ENCODE data around the gene OR52N5. TPM values are rescaled to one million over a fixed set of nuclear protein-coding genes. Genes with fewer than 3 reads are reported as not detected.

OR52N5 gene
- polyA plus RNA-seq, 1 donor (not counting 4 experiments of a cell fraction or from before 2014, with no cell fraction given), result not detected

DNA sequence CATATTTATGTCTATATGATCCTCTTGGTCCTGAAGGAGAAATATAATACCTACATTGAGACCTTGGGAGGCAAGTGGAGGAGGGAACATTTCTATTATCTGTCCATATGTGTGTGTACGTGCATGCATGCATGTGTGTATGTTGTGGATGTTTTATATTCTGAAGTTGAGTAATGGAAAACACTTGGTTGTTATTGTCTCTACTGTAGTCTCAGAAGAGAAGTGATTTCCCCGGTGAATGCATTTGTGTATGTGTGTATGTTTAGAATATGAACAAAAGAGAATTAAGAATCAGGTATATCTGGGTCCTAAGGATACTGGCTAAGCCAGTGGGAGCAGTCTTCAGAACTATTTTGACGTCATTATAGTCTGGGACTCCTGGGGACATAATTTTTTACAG lies 8.0 kb upstream of the OR52N5 start, which contains the start of gene OR52N1:
OR52N1 (minus strand) TSS at position 101 of the 400 bp plus-strand sequence. CDS start 2,449 bp downstream, outside the sequence.
- Histone ChIP-seq H3K4me2 (ENCODE audit: control insufficient read depth, extremely low read depth, insufficient read depth, low read depth, low read length) (no peak within 1 kb of the TSS), H3K27ac (ENCODE audit: control insufficient read depth, insufficient read depth, low read length) (no peak within 1 kb of the TSS), H3K9ac (ENCODE audit: control insufficient read depth, extremely low read depth, insufficient read depth, low read length) (no peak within 1 kb of the TSS), H3K79me2 (ENCODE audit: control insufficient read depth, insufficient read depth, low read length) (no peaks in the 10 kb centered on the region), H4K20me1 (ENCODE audit: control insufficient read depth, extremely low read depth, insufficient read depth, low read length) (no peaks in the 10 kb centered on the region), H2AFZ (ENCODE audit: control insufficient read depth, low read length) (no peak within 1 kb of the TSS), H3K4me1 (ENCODE audit: control insufficient read depth, extremely low read depth, insufficient read depth, low read length) (no peaks in the 10 kb centered on the region), H3K36me3 (ENCODE audit: control insufficient read depth in 2 of 2, extremely low read depth in 1 of 2, insufficient read depth in 2 of 2, low read length in 2 of 2) (no peaks in the 10 kb centered on the region), H3K9me3 (ENCODE audit: control insufficient read depth, low read depth, low read length) (no peaks in the 10 kb centered on the region), H3K27me3 (ENCODE audit: control insufficient read depth, extremely low read depth, insufficient read depth, low read length) (no peaks in the 10 kb centered on the region), H3K4me3 (ENCODE audit: control insufficient read depth in 2 of 3, extremely low read depth in 1 of 3, insufficient read depth in 2 of 3, low read depth in 1 of 3, low read length in 3 of 3) (no peak within 1 kb of the TSS), H3K9me1 (ENCODE audit: control insufficient read depth, extremely low read depth, insufficient read depth, low read length) (no peaks in the 10 kb centered on the region)
- DNase-seq (ENCODE audit: low read depth, low spot score), result no peak
- TF ChIP-seq, protein P1, sequence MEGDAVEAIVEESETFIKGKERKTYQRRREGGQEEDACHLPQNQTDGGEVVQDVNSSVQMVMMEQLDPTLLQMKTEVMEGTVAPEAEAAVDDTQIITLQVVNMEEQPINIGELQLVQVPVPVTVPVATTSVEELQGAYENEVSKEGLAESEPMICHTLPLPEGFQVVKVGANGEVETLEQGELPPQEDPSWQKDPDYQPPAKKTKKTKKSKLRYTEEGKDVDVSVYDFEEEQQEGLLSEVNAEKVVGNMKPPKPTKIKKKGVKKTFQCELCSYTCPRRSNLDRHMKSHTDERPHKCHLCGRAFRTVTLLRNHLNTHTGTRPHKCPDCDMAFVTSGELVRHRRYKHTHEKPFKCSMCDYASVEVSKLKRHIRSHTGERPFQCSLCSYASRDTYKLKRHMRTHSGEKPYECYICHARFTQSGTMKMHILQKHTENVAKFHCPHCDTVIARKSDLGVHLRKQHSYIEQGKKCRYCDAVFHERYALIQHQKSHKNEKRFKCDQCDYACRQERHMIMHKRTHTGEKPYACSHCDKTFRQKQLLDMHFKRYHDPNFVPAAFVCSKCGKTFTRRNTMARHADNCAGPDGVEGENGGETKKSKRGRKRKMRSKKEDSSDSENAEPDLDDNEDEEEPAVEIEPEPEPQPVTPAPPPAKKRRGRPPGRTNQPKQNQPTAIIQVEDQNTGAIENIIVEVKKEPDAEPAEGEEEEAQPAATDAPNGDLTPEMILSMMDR (optimal IDR thresholded peaks at IDR 0.05 in 1 of 3, IDR thresholded peaks at IDR 0.05 in 1 of 3, conservative IDR thresholded peaks at IDR 0.05 in 1 of 3; ENCODE audit: extremely low read depth in 1 of 3, insufficient read depth in 2 of 3, low read length in 3 of 3), result no peak
- no peak for TF ChIP-seq EZH2 (IDR thresholded peaks at IDR 0.05; ENCODE audit: low read length)
- no peak for FAIRE-seq
- dilution Hi-C loops (cut with MboI; ENCODE audit: extremely low pct_ligation_motif_present, low sequenced_read_pairs), result no loop called here

DNA sequence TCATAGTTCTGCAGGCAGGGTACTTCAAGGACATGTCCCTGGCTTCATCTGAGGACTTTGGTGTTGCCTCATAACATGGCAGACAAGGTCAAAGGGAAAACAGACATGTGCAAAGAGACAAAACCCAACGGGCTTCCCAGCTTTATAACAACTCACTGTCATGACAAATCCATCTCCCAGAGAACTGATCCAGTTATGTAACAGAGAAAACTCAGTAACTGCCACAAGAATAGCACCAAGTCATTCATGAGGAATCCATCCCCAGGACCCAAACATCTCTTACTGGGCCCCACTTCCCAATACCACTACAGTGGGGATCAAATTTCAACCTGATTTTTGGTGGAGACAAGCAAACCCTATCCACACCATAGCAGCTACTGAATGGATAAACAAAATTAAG lies 16.1 kb downstream of the OR52N5 start:
- FAIRE-seq (no peak), DNase-seq (ENCODE audit: low read depth, low spot score) (no peak)
- no peaks in the 10 kb centered on the region for H3K79me2 ChIP-seq (ENCODE audit: control insufficient read depth, insufficient read depth, low read length)
- H3K9ac ChIP-seq (ENCODE audit: control insufficient read depth, extremely low read depth, insufficient read depth, low read length), result no peak overlapping the region
- no peak overlapping the region for H3K4me3 ChIP-seq (ENCODE audit: control insufficient read depth in 2 of 3, extremely low read depth in 1 of 3, insufficient read depth in 2 of 3, low read depth in 1 of 3, low read length in 3 of 3)
- no peaks in the 10 kb centered on the region for H3K36me3 ChIP-seq (ENCODE audit: control insufficient read depth in 2 of 2, extremely low read depth in 1 of 2, insufficient read depth in 2 of 2, low read length in 2 of 2)
- TF ChIP-seq EZH2 (IDR thresholded peaks at IDR 0.05; ENCODE audit: low read length), result no peak
- TF ChIP-seq, protein P1 (optimal IDR thresholded peaks at IDR 0.05 in 1 of 3, IDR thresholded peaks at IDR 0.05 in 1 of 3, conservative IDR thresholded peaks at IDR 0.05 in 1 of 3; ENCODE audit: extremely low read depth in 1 of 3, insufficient read depth in 2 of 3, low read length in 3 of 3), result no peak
- no peaks in the 10 kb centered on the region for H3K9me1 ChIP-seq (ENCODE audit: control insufficient read depth, extremely low read depth, insufficient read depth, low read length)
- H3K27me3 ChIP-seq (ENCODE audit: control insufficient read depth, extremely low read depth, insufficient read depth, low read length), result no peaks in the 10 kb centered on the region
- no peaks in the 10 kb centered on the region for H4K20me1 ChIP-seq (ENCODE audit: control insufficient read depth, extremely low read depth, insufficient read depth, low read length)
- H3K4me1 ChIP-seq (ENCODE audit: control insufficient read depth, extremely low read depth, insufficient read depth, low read length), result no peaks in the 10 kb centered on the region
- no peak overlapping the region for H2AFZ ChIP-seq (ENCODE audit: control insufficient read depth, low read length)
- no peak overlapping the region for H3K4me2 ChIP-seq (ENCODE audit: control insufficient read depth, extremely low read depth, insufficient read depth, low read depth, low read length)
- H3K9me3 ChIP-seq (ENCODE audit: control insufficient read depth, low read depth, low read length), result no peaks in the 10 kb centered on the region
- dilution Hi-C loops (cut with MboI; ENCODE audit: extremely low pct_ligation_motif_present, low sequenced_read_pairs), result no loop called here
- no peak overlapping the region for H3K27ac ChIP-seq (ENCODE audit: control insufficient read depth, insufficient read depth, low read length)

All from keratinocyte (primary cell).